Suprapubic skin (tissue), 4 donors: ENCODE results near the gene ANKH.

Experiments used
- EP300 ChIP-seq: sonication (generic); formaldehyde crosslinking; IDR thresholded peaks from one replicate; pipeline ENCODE4 v1.6.1; 2017; ENCODE audit warnings: antibody characterized with exemption
- POLR2A ChIP-seq, 2 donors: fragments of 450-650 bp; IDR thresholded peaks; one replicate each; pipeline ENCODE4 v1.6.1; 2017; ENCODE audit warnings: antibody characterized with exemption in 2 of 2, mild to moderate bottlenecking in 2 of 2, moderate library complexity in 2 of 2
- POLR2AphosphoS5 ChIP-seq, 3 donors: sonication (generic); formaldehyde crosslinking; IDR thresholded peaks; one replicate each; pipeline ENCODE4 v1.6.1; 2017; ENCODE audit warnings: antibody characterized with exemption in 3 of 3
- TF ChIP-seq, protein P1 (sequence below), 2 donors: fragments of 200-600 bp in 1 of 2; fragments of 450-650 bp in 1 of 2; sonication (generic) in 1 of 2; IDR thresholded peaks; one replicate each; pipeline ENCODE4 v1.5.1; 2016 to 2019; ENCODE audit warnings: antibody characterized with exemption in 2 of 2, mild to moderate bottlenecking in 1 of 2, moderate library complexity in 1 of 2

GRCh38 chr5:14739981-14740380 lies 131.6 kb downstream of the ANKH start:
- TF ChIP-seq POLR2AphosphoS5 (IDR thresholded peaks at IDR 0.05) (no peak), POLR2A (IDR thresholded peaks at IDR 0.05) (no peak), EP300 (no peak)
- TF ChIP-seq, protein P1, sequence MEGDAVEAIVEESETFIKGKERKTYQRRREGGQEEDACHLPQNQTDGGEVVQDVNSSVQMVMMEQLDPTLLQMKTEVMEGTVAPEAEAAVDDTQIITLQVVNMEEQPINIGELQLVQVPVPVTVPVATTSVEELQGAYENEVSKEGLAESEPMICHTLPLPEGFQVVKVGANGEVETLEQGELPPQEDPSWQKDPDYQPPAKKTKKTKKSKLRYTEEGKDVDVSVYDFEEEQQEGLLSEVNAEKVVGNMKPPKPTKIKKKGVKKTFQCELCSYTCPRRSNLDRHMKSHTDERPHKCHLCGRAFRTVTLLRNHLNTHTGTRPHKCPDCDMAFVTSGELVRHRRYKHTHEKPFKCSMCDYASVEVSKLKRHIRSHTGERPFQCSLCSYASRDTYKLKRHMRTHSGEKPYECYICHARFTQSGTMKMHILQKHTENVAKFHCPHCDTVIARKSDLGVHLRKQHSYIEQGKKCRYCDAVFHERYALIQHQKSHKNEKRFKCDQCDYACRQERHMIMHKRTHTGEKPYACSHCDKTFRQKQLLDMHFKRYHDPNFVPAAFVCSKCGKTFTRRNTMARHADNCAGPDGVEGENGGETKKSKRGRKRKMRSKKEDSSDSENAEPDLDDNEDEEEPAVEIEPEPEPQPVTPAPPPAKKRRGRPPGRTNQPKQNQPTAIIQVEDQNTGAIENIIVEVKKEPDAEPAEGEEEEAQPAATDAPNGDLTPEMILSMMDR (IDR thresholded peaks at IDR 0.05): no peak
